SK-N-SH treated with all-trans-retinoic acid at 6 μM for 48 hours (cell line): ENCODE results near the gene USP28.

Experiments
- ATAC-seq: fragments of 200-7000 bp; cut with Tn5 transposase; 3 replicates; pipeline ENCODE4 v1.9.1; 2020; ENCODE audit warnings: mild to moderate bottlenecking, moderate library complexity
- ARNTL ChIP-seq: fragments of 450-650 bp; formaldehyde crosslinking; IDR thresholded peaks from 2 replicates; pipeline ENCODE4 v1.5.0; 2020; ENCODE audit warnings: low read depth, mild to moderate bottlenecking, moderate library complexity, borderline replicate concordance
- BACH2 ChIP-seq: fragments of 250-450 bp; sonication (Bioruptor Pico); IDR thresholded peaks from 2 replicates; pipeline ENCODE4 v1.9.0; 2021; ENCODE audit warnings: mild to moderate bottlenecking, borderline replicate concordance
- CREB5 ChIP-seq: fragments of 250-450 bp; sonication (Bioruptor Pico); IDR thresholded peaks from 2 replicates; pipeline ENCODE4 v1.5.1; 2020; ENCODE audit warnings: low read depth, mild to moderate bottlenecking, moderate library complexity
- CSRNP3 ChIP-seq: fragments of 250-450 bp; sonication (Bioruptor Pico); IDR thresholded peaks from 2 replicates; pipeline ENCODE4 v1.5.1; 2021; ENCODE audit warnings: mild to moderate bottlenecking, moderate library complexity
- ESRRG ChIP-seq: fragments of 250-450 bp; sonication (Bioruptor Pico); IDR thresholded peaks from 2 replicates; pipeline ENCODE4 v1.6.1; 2021; ENCODE audit warnings: mild to moderate bottlenecking
- GLIS3 ChIP-seq: fragments of 250-450 bp; sonication (Bioruptor Pico); IDR thresholded peaks from 2 replicates; pipeline ENCODE4 v1.5.0; 2020; ENCODE audit warnings: mild to moderate bottlenecking, moderate library complexity
- ISL1 ChIP-seq: fragments of 250-450 bp; sonication (Bioruptor Pico); IDR thresholded peaks from 2 replicates; pipeline ENCODE4 v2.1.2; 2022; ENCODE audit warnings: mild to moderate bottlenecking, moderate library complexity
- OSR1 ChIP-seq: fragments of 250-450 bp; sonication (Bioruptor Pico); IDR thresholded peaks from 2 replicates; pipeline ENCODE4 v1.8.0; 2022; ENCODE audit warnings: moderate library complexity, mild to moderate bottlenecking, inconsistent platforms
- PATZ1 ChIP-seq: fragments of 250-450 bp; sonication (Bioruptor Pico); IDR thresholded peaks from 2 replicates; pipeline ENCODE4 v1.8.0; 2020; ENCODE audit warnings: mild to moderate bottlenecking, moderate library complexity, borderline replicate concordance
- POU6F1 ChIP-seq: fragments of 250-450 bp; sonication (Bioruptor Pico); IDR thresholded peaks from 2 replicates; pipeline ENCODE4 v1.8.0; 2021; ENCODE audit warnings: low read depth, mild to moderate bottlenecking, moderate library complexity, borderline replicate concordance
- PPARA ChIP-seq: fragments of 250-450 bp; sonication (Bioruptor Pico); IDR thresholded peaks from 2 replicates; pipeline ENCODE4 v1.5.0; 2020; ENCODE audit warnings: mild to moderate bottlenecking, borderline replicate concordance
- RARB ChIP-seq: fragments of 250-450 bp; sonication (Bioruptor Pico); IDR thresholded peaks from 2 replicates; pipeline ENCODE4 v1.8.0; 2021; ENCODE audit warnings: mild to moderate bottlenecking, moderate library complexity
- SNAI2 ChIP-seq: fragments of 250-450 bp; sonication (Bioruptor Pico); IDR thresholded peaks from 2 replicates; pipeline ENCODE4 v1.5.0; 2020; ENCODE audit warnings: mild to moderate bottlenecking, moderate library complexity
- TCF4 ChIP-seq: fragments of 250-450 bp; sonication (Bioruptor Pico); IDR thresholded peaks from 2 replicates; pipeline ENCODE4 v1.8.0; 2021; ENCODE audit warnings: mild to moderate bottlenecking, moderate library complexity, borderline replicate concordance
- TOX ChIP-seq: fragments of 250-450 bp; sonication (Bioruptor Pico); IDR thresholded peaks from 2 replicates; pipeline ENCODE4 v1.8.0; 2021; ENCODE audit warnings: mild to moderate bottlenecking, moderate library complexity, borderline replicate concordance
- TSHZ2 ChIP-seq: fragments of 250-450 bp; sonication (Bioruptor Pico); IDR thresholded peaks from 2 replicates; pipeline ENCODE4 v1.5.0; 2020; ENCODE audit warnings: mild to moderate bottlenecking, moderate library complexity
- ZC3H10 ChIP-seq: fragments of 250-450 bp; sonication (Bioruptor Pico); IDR thresholded peaks from 2 replicates; pipeline ENCODE4 v1.5.1; 2021; ENCODE audit warnings: mild to moderate bottlenecking, moderate library complexity
- ZFP3 ChIP-seq: fragments of 250-450 bp; sonication (Bioruptor Pico); IDR thresholded peaks from 2 replicates; pipeline ENCODE4 v1.5.0; 2020; ENCODE audit warnings: mild to moderate bottlenecking, moderate library complexity
- ZFP30 ChIP-seq: fragments of 450-650 bp; formaldehyde crosslinking; IDR thresholded peaks from 2 replicates; pipeline ENCODE4 v1.5.0; 2022; ENCODE audit warnings: mild to moderate bottlenecking, moderate library complexity
- ZNF565 ChIP-seq: fragments of 450-650 bp; formaldehyde crosslinking; conservative IDR thresholded peaks from 2 replicates; pipeline ENCODE4 v1.5.0; 2020; ENCODE audit warnings: low read depth, mild to moderate bottlenecking, moderate library complexity
- ZNF70 ChIP-seq: fragments of 450-650 bp; formaldehyde crosslinking; IDR thresholded peaks from 2 replicates; pipeline ENCODE4 v1.5.0; 2020; ENCODE audit warnings: mild to moderate bottlenecking, moderate library complexity
- ZNF8 ChIP-seq: fragments of 450-650 bp; formaldehyde crosslinking; IDR thresholded peaks from 2 replicates; pipeline ENCODE4 v1.5.0; 2020; ENCODE audit warnings: mild to moderate bottlenecking, moderate library complexity

Gene USP28

GRCh38 chr11:113827477-113827876, 47.9 kb downstream of the USP28 start:
- no peak for TF ChIP-seq PATZ1 (CRISPR knock-in tag)
- TF ChIP-seq OSR1 (CRISPR knock-in tag) = no peak
- no peak for TF ChIP-seq PPARA (CRISPR knock-in tag)
- TF ChIP-seq CREB5 (CRISPR knock-in tag) = no peak
- no peak for TF ChIP-seq ZC3H10 (CRISPR knock-in tag)
- no peak for TF ChIP-seq ZFP30 (CRISPR knock-in tag)
- no peak for TF ChIP-seq ZNF565 (CRISPR knock-in tag)
- no peak for TF ChIP-seq ZNF8
- TF ChIP-seq ZNF70 (CRISPR knock-in tag) = no peak
- TF ChIP-seq ARNTL = no peak
- TF ChIP-seq SNAI2 (CRISPR knock-in tag) = no peak
- ATAC-seq = no peak

GRCh38 chr11:113818426-113818825, 56.9 kb downstream of the USP28 start:
- TF ChIP-seq PPARA (CRISPR knock-in tag) (no peak), ZNF70 (CRISPR knock-in tag) (no peak), CSRNP3 (CRISPR knock-in tag) (no peak), GLIS3 (CRISPR knock-in tag) (no peak)
- TF ChIP-seq, all 23 proteins: peak for 0
- no peak for ATAC-seq

GRCh38 chr11:113817626-113818025, 57.7 kb downstream of the USP28 start:
- no peak for ATAC-seq
- TF ChIP-seq ZFP3 (CRISPR knock-in tag) (no peak), GLIS3 (CRISPR knock-in tag) (no peak), TSHZ2 (CRISPR knock-in tag) (no peak), OSR1 (CRISPR knock-in tag) (no peak), ISL1 (CRISPR knock-in tag) (no peak), ZNF70 (CRISPR knock-in tag) (no peak), TOX (CRISPR knock-in tag) (no peak), ZNF565 (CRISPR knock-in tag) (no peak), PATZ1 (CRISPR knock-in tag) (no peak), POU6F1 (CRISPR knock-in tag) (no peak), ARNTL (no peak), ZC3H10 (CRISPR knock-in tag) (no peak), TCF4 (CRISPR knock-in tag) (no peak), BACH2 (no peak), ESRRG (CRISPR knock-in tag) (no peak), RARB (no peak), CSRNP3 (CRISPR knock-in tag) (no peak), PPARA (CRISPR knock-in tag) (no peak), ZFP30 (CRISPR knock-in tag) (no peak)
